GM23338 (cell line): Measurements from ENCODE around the gene IRAK1. TPM values are rescaled to one million over a fixed set of nuclear protein-coding genes. Genes with fewer than 3 reads are reported as not detected.

Source experiments
- ATAC-seq: fragments of 200-7000 bp; cut with Tn5 transposase; 3 replicates; pipeline ENCODE4 v1.9.1; 2020
- DNase-seq: peaks from one replicate; pipeline ENCODE4 v3.0.0-alpha.2; 2015; ENCODE audit warnings: low spot score
- H2AFZ ChIP-seq: fragments of 200-600 bp; sonication (generic); 2 replicates; pipeline ENCODE4 v1.8.0; 2016; ENCODE audit warnings: antibody characterized with exemption, mild to moderate bottlenecking, moderate library complexity
- H3F3A ChIP-seq: fragments of 200-600 bp; sonication (generic); replicated peaks from 2 replicates; pipeline ENCODE4 v1.8.0; 2017; ENCODE audit warnings: antibody characterized with exemption, mixed run types, low read depth
- H3K27ac ChIP-seq: fragments of 200-600 bp; sonication (generic); 2 replicates; pipeline ENCODE4 v1.6.1; 2016; ENCODE audit warnings: low read depth
- H3K27me3 ChIP-seq: fragments of 200-600 bp; sonication (generic); 2 replicates; pipeline ENCODE4 v1.8.0; 2016; ENCODE audit warnings: mild to moderate bottlenecking, mixed run types, moderate library complexity; ENCODE audit not compliant: insufficient read depth
- H3K36me3 ChIP-seq: fragments of 200-600 bp; sonication (generic); 2 replicates; pipeline ENCODE4 v1.8.0; 2016; ENCODE audit warnings: mild to moderate bottlenecking; ENCODE audit not compliant: insufficient read depth
- H3K4me1 ChIP-seq: fragments of 200-600 bp; sonication (generic); 2 replicates; pipeline ENCODE4 v1.8.0; 2016; ENCODE audit warnings: mild to moderate bottlenecking, moderate library complexity; ENCODE audit not compliant: insufficient read depth
- H3K4me2 ChIP-seq: fragments of 200-600 bp; sonication (generic); 2 replicates; pipeline ENCODE4 v1.7.1; 2017; ENCODE audit warnings: mixed run types
- H3K4me3 ChIP-seq: fragments of 200-600 bp; sonication (generic); 2 replicates; pipeline ENCODE4 v1.6.1; 2016; ENCODE audit warnings: mixed run types
- H3K79me2 ChIP-seq: fragments of 200-600 bp; sonication (generic); replicated peaks from 2 replicates; pipeline ENCODE4 v1.8.0; 2017; ENCODE audit warnings: mild to moderate bottlenecking; ENCODE audit not compliant: insufficient read depth
- H3K9me2 ChIP-seq: fragments of 200-600 bp; sonication (generic); 2 replicates; pipeline ENCODE4 v1.8.0; 2017; ENCODE audit not compliant: insufficient read depth
- H4K20me1 ChIP-seq: fragments of 200-600 bp; sonication (generic); replicated peaks from 2 replicates; pipeline ENCODE4 v1.8.0; 2017; ENCODE audit warnings: mild to moderate bottlenecking; ENCODE audit not compliant: insufficient read depth
- H3K27ac Mint-ChIP-seq: 2 replicates; pipeline ENCODE4 v1.8.0; 2020; ENCODE audit warnings: inconsistent platforms, mild to moderate bottlenecking, moderate library complexity, mixed read lengths
- H3K27me3 Mint-ChIP-seq: 3 replicates; pipeline ENCODE4 v1.8.0; 2022; ENCODE audit warnings: low read depth, mild to moderate bottlenecking, moderate library complexity, mixed read lengths, inconsistent platforms; ENCODE audit not compliant: insufficient read depth, poor library complexity
- H3K36me3 Mint-ChIP-seq: 3 replicates; pipeline ENCODE4 v1.8.0; 2021; ENCODE audit warnings: low read depth, mild to moderate bottlenecking, inconsistent platforms, moderate library complexity, mixed read lengths
- H3K4me1 Mint-ChIP-seq: 3 replicates; pipeline ENCODE4 v1.8.0; 2020; ENCODE audit warnings: mild to moderate bottlenecking, inconsistent platforms, mixed read lengths
- H3K4me3 Mint-ChIP-seq: 3 replicates; pipeline ENCODE4 v1.8.0; 2021; ENCODE audit warnings: moderate library complexity, mild to moderate bottlenecking, inconsistent platforms, mixed read lengths
- H3K9me3 Mint-ChIP-seq: 3 replicates; pipeline ENCODE4 v1.8.0; 2020; ENCODE audit warnings: moderate library complexity, mild to moderate bottlenecking, inconsistent platforms, mixed read lengths
- CREB1 ChIP-seq: fragments of 250-450 bp; sonication (Bioruptor Pico); IDR thresholded peaks from 2 replicates; pipeline ENCODE4 v1.5.0; 2020; ENCODE audit warnings: low read depth, mild to moderate bottlenecking, moderate library complexity
- EZH2 ChIP-seq: fragments of 200-600 bp; sonication (generic); IDR thresholded peaks from one replicate; pipeline ENCODE4 v1.8.0; 2017; ENCODE audit warnings: antibody characterized with exemption, mild to moderate bottlenecking, low read depth; ENCODE audit not compliant: unreplicated experiment
- EZH2phosphoT487 ChIP-seq: fragments of 200-600 bp; sonication (generic); IDR thresholded peaks from one replicate; pipeline ENCODE4 v1.8.1; 2018; ENCODE audit warnings: antibody characterized with exemption; ENCODE audit not compliant: unreplicated experiment
- JUNB ChIP-seq: IDR thresholded peaks from one replicate; pipeline ENCODE4 v1.6.1; 2016; ENCODE audit warnings: antibody characterized with exemption; ENCODE audit not compliant: unreplicated experiment
- NANOG ChIP-seq: IDR thresholded peaks from 2 replicates; pipeline ENCODE4 v1.6.1; 2016; ENCODE audit warnings: antibody characterized with exemption, borderline replicate concordance
- POLR2AphosphoS5 ChIP-seq: IDR thresholded peaks from 2 replicates; pipeline ENCODE4 v1.6.1; 2016; ENCODE audit warnings: antibody characterized with exemption, low read depth
- REST ChIP-seq: IDR thresholded peaks from one replicate; pipeline ENCODE4 v1.6.1; 2018; ENCODE audit warnings: antibody characterized with exemption; ENCODE audit not compliant: unreplicated experiment
- ZNF114 ChIP-seq: fragments of 250-450 bp; sonication (Bioruptor Pico); IDR thresholded peaks from 2 replicates; pipeline ENCODE4 v1.5.0; 2020; ENCODE audit warnings: mild to moderate bottlenecking, moderate library complexity
- ZNF331 ChIP-seq: fragments of 250-450 bp; sonication (Bioruptor Pico); IDR thresholded peaks from 2 replicates; pipeline ENCODE4 v1.5.0; 2020; ENCODE audit warnings: low read depth, mild to moderate bottlenecking, moderate library complexity
- polyA plus RNA-seq: library from polyadenylated mRNA; unstranded; fragments of >200 nt; fragmentation: Nextera tagmentation; extraction: Ambion mirVana; gene quantifications from 2 replicates; pipeline ENCODE4 v1.2.1, GENCODE V29; 2016
- total RNA-seq: library from RNA; depleted of rRNA; stranded (reverse); fragments of >200 nt; shearing (Covaris generic); gene quantifications from 2 replicates; pipeline ENCODE4 v1.2.3, GENCODE V29; 2014
- TF ChIP-seq, protein P1 (sequence below), 2 experiments: fragments of 200-600 bp in 1 of 2; sonication (generic) in 1 of 2; conservative IDR thresholded peaks; 2 replicates each; pipeline versions ENCODE4 v1.5.1 to v1.6.1; 2016 to 2017; ENCODE audit warnings: antibody characterized with exemption in 2 of 2, low read depth in 2 of 2, mild to moderate bottlenecking in 2 of 2, moderate library complexity in 1 of 2
- TF ChIP-seq, protein P2 (sequence below): IDR thresholded peaks from 2 replicates; pipeline ENCODE4 v1.6.1; 2016; ENCODE audit warnings: antibody characterized with exemption

Gene IRAK1
- total and polyA plus RNA-seq, 2 experiments from 2014 or later = 21.6 to 38.0 TPM

DNA sequence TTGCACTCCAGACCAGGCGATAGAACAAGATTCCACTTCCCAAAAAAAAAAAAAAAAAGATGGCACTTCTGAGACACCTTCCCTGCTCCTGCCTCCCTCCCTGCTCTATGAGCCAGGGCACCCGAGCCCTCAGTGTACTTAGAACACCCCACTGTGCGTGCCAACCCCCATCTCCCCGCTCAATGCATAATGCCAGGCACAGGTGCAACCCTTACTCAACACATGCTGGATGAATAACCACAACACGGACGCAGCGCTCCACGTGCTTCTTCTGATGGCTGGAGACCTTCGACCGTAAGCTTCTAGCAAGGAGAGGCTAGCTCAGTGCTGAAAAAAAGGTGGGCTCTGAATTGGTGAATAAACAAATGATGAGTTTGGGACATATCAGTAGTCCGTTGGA lies 19.9 kb upstream of the IRAK1 start:
- TF ChIP-seq NANOG (no peak), ZNF114 (no peak), ZNF331 (CRISPR knock-in tag) (no peak), EZH2phosphoT487 (no peak), EZH2 (no peak), CREB1 (CRISPR knock-in tag) (no peak), JUNB (no peak), REST (no peak), POLR2AphosphoS5 (no peak)
- TF ChIP-seq, protein P1, sequence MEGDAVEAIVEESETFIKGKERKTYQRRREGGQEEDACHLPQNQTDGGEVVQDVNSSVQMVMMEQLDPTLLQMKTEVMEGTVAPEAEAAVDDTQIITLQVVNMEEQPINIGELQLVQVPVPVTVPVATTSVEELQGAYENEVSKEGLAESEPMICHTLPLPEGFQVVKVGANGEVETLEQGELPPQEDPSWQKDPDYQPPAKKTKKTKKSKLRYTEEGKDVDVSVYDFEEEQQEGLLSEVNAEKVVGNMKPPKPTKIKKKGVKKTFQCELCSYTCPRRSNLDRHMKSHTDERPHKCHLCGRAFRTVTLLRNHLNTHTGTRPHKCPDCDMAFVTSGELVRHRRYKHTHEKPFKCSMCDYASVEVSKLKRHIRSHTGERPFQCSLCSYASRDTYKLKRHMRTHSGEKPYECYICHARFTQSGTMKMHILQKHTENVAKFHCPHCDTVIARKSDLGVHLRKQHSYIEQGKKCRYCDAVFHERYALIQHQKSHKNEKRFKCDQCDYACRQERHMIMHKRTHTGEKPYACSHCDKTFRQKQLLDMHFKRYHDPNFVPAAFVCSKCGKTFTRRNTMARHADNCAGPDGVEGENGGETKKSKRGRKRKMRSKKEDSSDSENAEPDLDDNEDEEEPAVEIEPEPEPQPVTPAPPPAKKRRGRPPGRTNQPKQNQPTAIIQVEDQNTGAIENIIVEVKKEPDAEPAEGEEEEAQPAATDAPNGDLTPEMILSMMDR (conservative IDR thresholded peaks at IDR 0.05; ENCODE audit: low read depth in 2 of 2) = no peak
- TF ChIP-seq, protein P2, sequence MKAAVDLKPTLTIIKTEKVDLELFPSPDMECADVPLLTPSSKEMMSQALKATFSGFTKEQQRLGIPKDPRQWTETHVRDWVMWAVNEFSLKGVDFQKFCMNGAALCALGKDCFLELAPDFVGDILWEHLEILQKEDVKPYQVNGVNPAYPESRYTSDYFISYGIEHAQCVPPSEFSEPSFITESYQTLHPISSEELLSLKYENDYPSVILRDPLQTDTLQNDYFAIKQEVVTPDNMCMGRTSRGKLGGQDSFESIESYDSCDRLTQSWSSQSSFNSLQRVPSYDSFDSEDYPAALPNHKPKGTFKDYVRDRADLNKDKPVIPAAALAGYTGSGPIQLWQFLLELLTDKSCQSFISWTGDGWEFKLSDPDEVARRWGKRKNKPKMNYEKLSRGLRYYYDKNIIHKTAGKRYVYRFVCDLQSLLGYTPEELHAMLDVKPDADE = no peak
- Histone ChIP-seq H3K9me2 (no peaks in the 10 kb centered on the region), H4K20me1 (no peaks in the 10 kb centered on the region), H3K4me2 (no peak overlapping the region), H3K27ac (no peak overlapping the region), H3K4me1 (peaks cover 25% of the 10 kb centered on the region; the same call in 1 of the 2 replicates), H3K4me3 (no peak overlapping the region), H3K27me3 (no peaks in the 10 kb centered on the region), H3K36me3 (no peaks in the 10 kb centered on the region), H3K79me2 (peaks cover 37% of the 10 kb centered on the region), H3F3A (no peaks in the 10 kb centered on the region), H2AFZ (no peak overlapping the region)
- Mint-ChIP-seq H3K27me3 (peaks cover 2% of the 10 kb centered on the region), H3K4me1 (peaks cover 44% of the 10 kb centered on the region), H3K9me3 (no peaks in the 10 kb centered on the region), H3K4me3 (no peak overlapping the region), H3K27ac (no peak overlapping the region), H3K36me3 (peaks cover 11% of the 10 kb centered on the region; the same call in 1 of the 3 replicates)
- DNase-seq (no peak), ATAC-seq (no peak)
